ENCODE measurements around the gene PISD.
"Not testable (repeated sequence)": the region's sequence is repeated elsewhere in the genome, so short reads cannot be mapped to it uniquely, and the experiment has no call there.

The PISD gene

GRCh38 chr22:31603081-31603525 is 58.9 kb downstream of the PISD start:
- H3K4me3 ChIP-seq (ENCODE audit: low read depth, low read length) = no peak overlapping the region
- TF ChIP-seq MYC (IDR thresholded peaks at IDR 0.05; ENCODE audit: low read depth, low read length) (no peak), CTCF (IDR thresholded peaks at IDR 0.05; ENCODE audit: low read depth, low read length) (no peak), POLR2A (IDR thresholded peaks at IDR 0.05; ENCODE audit: extremely low read depth, insufficient read length) (no peak), MAX (IDR thresholded peaks at IDR 0.05; ENCODE audit: low read depth, low read length) (no peak)
- no peak for DNase-seq (ENCODE audit: low read depth)

- DNase-seq (ENCODE audit: low read depth) = no peak
- no peak overlapping the region for H3K4me3 ChIP-seq (ENCODE audit: low read depth, low read length)
- TF ChIP-seq POLR2A (IDR thresholded peaks at IDR 0.05; ENCODE audit: extremely low read depth, insufficient read length) (no peak), CTCF (IDR thresholded peaks at IDR 0.05; ENCODE audit: low read depth, low read length) (no peak), MAX (IDR thresholded peaks at IDR 0.05; ENCODE audit: low read depth, low read length) (no peak), MYC (IDR thresholded peaks at IDR 0.05; ENCODE audit: low read depth, low read length) (no peak)
Observed at GRCh38 chr22:31602259-31602952, 59.6 kb downstream of the PISD start.

GRCh38 chr22:31595271-31595670 is 66.7 kb downstream of the PISD start:
- DNase-seq (ENCODE audit: low read depth) = no peak
- TF ChIP-seq MAX (IDR thresholded peaks at IDR 0.05; ENCODE audit: low read depth, low read length) (no peak), POLR2A (IDR thresholded peaks at IDR 0.05; ENCODE audit: extremely low read depth, insufficient read length) (no peak), CTCF (IDR thresholded peaks at IDR 0.05; ENCODE audit: low read depth, low read length) (no peak), MYC (IDR thresholded peaks at IDR 0.05; ENCODE audit: low read depth, low read length) (no peak)
- H3K4me3 ChIP-seq (ENCODE audit: low read depth, low read length) = no peak overlapping the region

GRCh38 chr22:31590161-31590560 is 71.9 kb downstream of the PISD start:
- H3K4me3 ChIP-seq (ENCODE audit: low read depth, low read length); DNase-seq (ENCODE audit: low read depth): not testable (repeated sequence)

- TF ChIP-seq CTCF (IDR thresholded peaks at IDR 0.05; ENCODE audit: low read depth, low read length) = no peak
- no peak for TF ChIP-seq MAX (IDR thresholded peaks at IDR 0.05; ENCODE audit: low read depth, low read length)
- no peak for TF ChIP-seq POLR2A (IDR thresholded peaks at IDR 0.05; ENCODE audit: extremely low read depth, insufficient read length)
- TF ChIP-seq MYC (IDR thresholded peaks at IDR 0.05; ENCODE audit: low read depth, low read length) = no peak
Observed at GRCh38 chr22:31588970-31589675, 72.9 kb downstream of the PISD start.

GRCh38 chr22:31586137-31586920 is 75.7 kb downstream of the PISD start:
- no peak for DNase-seq (ENCODE audit: low read depth)
- TF ChIP-seq MAX (IDR thresholded peaks at IDR 0.05; ENCODE audit: low read depth, low read length) (no peak), MYC (IDR thresholded peaks at IDR 0.05; ENCODE audit: low read depth, low read length) (no peak), POLR2A (IDR thresholded peaks at IDR 0.05; ENCODE audit: extremely low read depth, insufficient read length) (no peak), CTCF (IDR thresholded peaks at IDR 0.05; ENCODE audit: low read depth, low read length) (no peak)

More at GRCh38 chr22:31588970-31589675, 72.9 kb downstream of the PISD start:
- H3K4me3 ChIP-seq (ENCODE audit: low read depth, low read length) = no peak overlapping the region
- DNase-seq (ENCODE audit: low read depth) = no peak

More at GRCh38 chr22:31586137-31586920, 75.7 kb downstream of the PISD start:
- H3K4me3 ChIP-seq (ENCODE audit: low read depth, low read length) = no peak overlapping the region

Measured in NB4 (cell line).